ENCODE results near the gene OTUB2. TPM values are rescaled to one million over a fixed set of nuclear protein-coding genes. Genes with fewer than 3 reads are reported as not detected.

The OTUB2 gene
- total RNA-seq, 2 experiments from 2014 or later: 0.25 to 0.29 TPM

- Mint-ChIP-seq H3K9me3 (no peaks in the 10 kb centered on the region), H3K4me3 (no peak overlapping the region), H3K4me1 (ENCODE audit: low read depth) (peaks cover 34% of the 10 kb centered on the region), H3K36me3 (ENCODE audit: low read depth) (no peaks in the 10 kb centered on the region), H3K27ac (no peak overlapping the region), H3K27me3 (peaks cover 14% of the 10 kb centered on the region)
- ChIA-PET POLR2A (interaction anchor here (1.3 kb wide), 1 partner anchor 30 kb away, joined by 4 read pairs; no protein-coding TSS in a partner anchor), CTCF (interaction anchor here (0.8 to 6.5 kb wide), 2 partner anchors 10 to 69 kb away, joined by 3 to 48 read pairs; no protein-coding TSS in a partner anchor)
- intact Hi-C loops (cut with micrococcal nuclease): no loop called here
- ATAC-seq (peak; percentile 81), DNase-seq (peak; percentile 40)
- TF ChIP-seq CTCF (IDR thresholded peaks at IDR 0.05): no peak
Measured at GRCh38 chr14:94008234-94008633, 17.9 kb upstream of the OTUB2 start.

DNA sequence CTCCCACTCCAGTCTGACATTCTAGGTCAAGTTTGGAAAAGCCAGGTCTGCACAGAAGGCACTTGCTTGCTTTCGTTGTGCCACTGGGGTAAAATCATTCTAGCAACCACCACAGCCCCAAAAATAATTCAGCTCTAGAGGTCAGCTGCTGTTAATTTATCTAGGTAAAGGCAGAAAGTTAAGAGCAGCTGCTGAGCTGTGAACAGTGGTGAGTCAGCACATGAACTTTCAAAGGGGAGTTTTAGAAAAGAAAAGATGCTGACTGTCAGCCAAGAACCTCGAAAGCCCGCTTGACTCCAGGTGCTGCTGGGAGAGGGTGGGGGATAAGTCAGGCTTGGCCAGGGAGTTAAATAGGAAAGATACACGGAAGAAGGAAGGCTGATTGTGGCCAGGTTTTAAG is 16.4 kb upstream of the OTUB2 start:
- no peak for TF ChIP-seq CTCF (IDR thresholded peaks at IDR 0.05)
- DNase-seq (peak; percentile 29), ATAC-seq (peak; percentile 22)
- H3K9me3 Mint-ChIP-seq: no peaks in the 10 kb centered on the region
- POLR2A ChIA-PET: interaction anchor here (1.5 kb wide), 1 partner anchor 50 kb away, joined by 6 read pairs; no protein-coding TSS in a partner anchor
- CTCF ChIA-PET: interaction anchor here (1.1 to 6.5 kb wide), 2 partner anchors 26 to 71 kb away, joined by 5 to 48 read pairs; no protein-coding TSS in a partner anchor
- H3K4me1 Mint-ChIP-seq (ENCODE audit: low read depth): peaks cover 34% of the 10 kb centered on the region
- no peak overlapping the region for H3K4me3 Mint-ChIP-seq
- H3K36me3 Mint-ChIP-seq (ENCODE audit: low read depth): no peaks in the 10 kb centered on the region
- peaks cover 11% of the 10 kb centered on the region for H3K27me3 Mint-ChIP-seq
- H3K27ac Mint-ChIP-seq: no peak overlapping the region
- intact Hi-C loops (cut with micrococcal nuclease): no loop called here

GRCh38 chr14:94010625-94011024 is 15.5 kb upstream of the OTUB2 start:
- H3K27me3 Mint-ChIP-seq: peaks cover 6% of the 10 kb centered on the region
- no peak overlapping the region for H3K4me3 Mint-ChIP-seq
- no peak overlapping the region for H3K27ac Mint-ChIP-seq
- intact Hi-C loops (cut with micrococcal nuclease): no loop called here
- ATAC-seq (no peak), DNase-seq (no peak)
- POLR2A ChIA-PET: interaction anchor here (1.4 kb wide), 1 partner anchor 15 kb away, joined by 5 read pairs; the partner anchor contains the start of gene OTUB2
- H3K36me3 Mint-ChIP-seq (ENCODE audit: low read depth): no peaks in the 10 kb centered on the region
- CTCF ChIA-PET: interaction anchor here (1.1 to 6.5 kb wide), 8 partner anchors 10 to 126 kb away, joined by 3 to 48 read pairs (median 4); no protein-coding TSS in a partner anchor
- no peaks in the 10 kb centered on the region for H3K9me3 Mint-ChIP-seq
- TF ChIP-seq CTCF (IDR thresholded peaks at IDR 0.05): no peak
- peaks cover 34% of the 10 kb centered on the region for H3K4me1 Mint-ChIP-seq (ENCODE audit: low read depth)

DNA sequence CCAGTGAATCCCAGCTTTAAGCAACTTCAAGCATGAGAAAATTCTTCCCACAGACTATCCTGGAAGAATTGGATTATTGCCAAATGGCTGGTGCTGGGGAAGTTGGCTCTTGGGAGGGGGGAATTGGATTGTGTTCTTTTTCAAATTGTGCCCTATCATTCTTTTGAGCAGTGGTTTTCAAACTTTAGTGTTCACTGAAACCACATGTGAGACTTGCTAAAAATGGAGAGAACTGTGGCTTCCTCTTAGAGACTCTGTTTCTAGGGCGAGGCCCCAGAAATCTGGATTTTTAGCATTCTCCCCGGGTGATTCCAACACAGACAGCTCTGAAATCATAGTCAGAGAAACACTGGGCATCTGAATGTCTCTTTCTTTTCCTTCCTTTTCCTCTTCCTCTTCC is 14.3 kb upstream of the OTUB2 start:
- ATAC-seq (no peak), DNase-seq (no peak)
- no peak overlapping the region for H3K4me3 Mint-ChIP-seq
- CTCF ChIA-PET: interaction anchor here (1.1 to 6.5 kb wide), 8 partner anchors 11 to 125 kb away, joined by 3 to 48 read pairs (median 4); no protein-coding TSS in a partner anchor
- peaks cover 4% of the 10 kb centered on the region for H3K27me3 Mint-ChIP-seq
- intact Hi-C loops (cut with micrococcal nuclease): no loop called here
- H3K9me3 Mint-ChIP-seq: no peaks in the 10 kb centered on the region
- H3K36me3 Mint-ChIP-seq (ENCODE audit: low read depth): no peaks in the 10 kb centered on the region
- no peak overlapping the region for H3K27ac Mint-ChIP-seq
- no peak for TF ChIP-seq CTCF (IDR thresholded peaks at IDR 0.05)
- POLR2A ChIA-PET: interaction anchor here (0.6 to 1.4 kb wide), 4 partner anchors 14 to 124 kb away, joined by 3 to 5 read pairs (median 3); partner anchors contain the start of gene OTUB2
- peaks cover 34% of the 10 kb centered on the region for H3K4me1 Mint-ChIP-seq (ENCODE audit: low read depth)

DNA sequence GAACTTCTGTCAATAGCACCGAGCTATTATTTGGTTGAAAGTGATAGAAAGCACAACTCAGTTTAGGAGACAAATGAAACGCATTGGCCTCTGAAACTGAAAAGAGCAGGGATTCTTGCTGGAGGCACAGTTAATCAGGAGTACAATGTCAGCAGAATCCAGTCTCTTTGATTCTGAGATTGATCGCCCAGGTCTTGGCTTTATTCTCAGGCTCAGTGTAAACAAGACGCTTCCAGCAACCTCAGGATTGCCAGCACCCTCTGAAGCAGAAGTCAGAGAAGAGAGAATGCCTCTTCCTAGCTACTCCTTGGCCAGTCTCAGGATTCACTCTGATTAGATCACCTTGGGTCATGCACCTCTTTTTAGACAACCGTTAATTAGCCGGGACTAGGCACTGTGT is 11.8 kb upstream of the OTUB2 start:
- no peaks in the 10 kb centered on the region for H3K36me3 Mint-ChIP-seq (ENCODE audit: low read depth)
- ChIA-PET CTCF (interaction anchor here (1.0 to 2.5 kb wide), 3 partner anchors 10 to 122 kb away, joined by 4 to 6 read pairs (median 4); no protein-coding TSS in a partner anchor), POLR2A (interaction anchor here (1.3 kb wide), 1 partner anchor 9 kb away, joined by 3 read pairs; no protein-coding TSS in a partner anchor)
- no peak overlapping the region for H3K4me3 Mint-ChIP-seq
- H3K27me3 Mint-ChIP-seq: peaks cover 1% of the 10 kb centered on the region
- TF ChIP-seq CTCF (IDR thresholded peaks at IDR 0.05): no peak
- ATAC-seq (no peak), DNase-seq (no peak)
- H3K4me1 Mint-ChIP-seq (ENCODE audit: low read depth): peaks cover 27% of the 10 kb centered on the region
- H3K27ac Mint-ChIP-seq: no peak overlapping the region
- intact Hi-C loops (cut with micrococcal nuclease): no loop called here
- H3K9me3 Mint-ChIP-seq: no peaks in the 10 kb centered on the region
